Ishikawa (cell line): Measurements from ENCODE around the gene PLOD1.

Experiments
- EP300 ChIP-seq: IDR thresholded peaks from 2 replicates; pipeline ENCODE4 v1.6.1; 2012; ENCODE audit warnings: borderline replicate concordance
- RAD21 ChIP-seq: IDR thresholded peaks from 2 replicates; pipeline ENCODE4 v1.6.1; 2012; ENCODE audit warnings: low read depth
- YY1 ChIP-seq: IDR thresholded peaks from 2 replicates; pipeline ENCODE4 v1.6.1; 2012; ENCODE audit warnings: low read depth
- TF ChIP-seq, protein P1 (sequence below): IDR thresholded peaks from 2 replicates; pipeline ENCODE4 v1.6.1; 2012; ENCODE audit warnings: low read depth, mild to moderate bottlenecking

DNA sequence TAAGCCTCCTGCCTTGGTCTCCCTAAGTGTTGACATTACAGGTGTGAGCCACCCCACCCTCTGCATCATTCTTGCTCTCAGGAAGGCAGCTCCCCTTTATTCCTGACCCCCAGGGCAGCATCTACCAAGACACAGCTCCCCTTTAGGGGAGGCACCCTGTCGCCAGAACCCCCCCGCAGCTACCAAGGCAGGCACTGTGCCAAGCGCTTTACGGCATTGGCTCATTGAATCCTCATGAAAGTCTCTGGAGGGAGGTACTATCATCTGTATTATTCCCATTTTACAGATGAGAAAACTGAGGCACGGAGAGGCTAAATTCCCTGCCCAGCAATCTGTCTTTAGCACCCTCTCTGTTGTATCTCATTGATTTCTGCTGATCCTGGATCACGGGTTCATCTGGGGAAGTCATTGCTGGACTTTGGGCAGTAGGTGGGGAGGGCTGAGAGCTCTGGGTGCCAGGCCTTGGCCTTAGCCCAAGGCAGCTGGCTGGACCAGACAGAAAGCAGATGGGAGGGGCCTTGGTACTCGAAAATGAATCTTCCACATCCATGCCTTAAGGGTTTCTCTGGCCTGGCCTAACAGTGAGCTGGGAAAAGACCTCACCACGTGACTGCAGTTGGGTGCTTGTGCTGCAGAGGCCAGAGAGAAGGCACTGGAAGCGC lies 5.9 kb downstream of the PLOD1 start:
- TF ChIP-seq, protein P1, sequence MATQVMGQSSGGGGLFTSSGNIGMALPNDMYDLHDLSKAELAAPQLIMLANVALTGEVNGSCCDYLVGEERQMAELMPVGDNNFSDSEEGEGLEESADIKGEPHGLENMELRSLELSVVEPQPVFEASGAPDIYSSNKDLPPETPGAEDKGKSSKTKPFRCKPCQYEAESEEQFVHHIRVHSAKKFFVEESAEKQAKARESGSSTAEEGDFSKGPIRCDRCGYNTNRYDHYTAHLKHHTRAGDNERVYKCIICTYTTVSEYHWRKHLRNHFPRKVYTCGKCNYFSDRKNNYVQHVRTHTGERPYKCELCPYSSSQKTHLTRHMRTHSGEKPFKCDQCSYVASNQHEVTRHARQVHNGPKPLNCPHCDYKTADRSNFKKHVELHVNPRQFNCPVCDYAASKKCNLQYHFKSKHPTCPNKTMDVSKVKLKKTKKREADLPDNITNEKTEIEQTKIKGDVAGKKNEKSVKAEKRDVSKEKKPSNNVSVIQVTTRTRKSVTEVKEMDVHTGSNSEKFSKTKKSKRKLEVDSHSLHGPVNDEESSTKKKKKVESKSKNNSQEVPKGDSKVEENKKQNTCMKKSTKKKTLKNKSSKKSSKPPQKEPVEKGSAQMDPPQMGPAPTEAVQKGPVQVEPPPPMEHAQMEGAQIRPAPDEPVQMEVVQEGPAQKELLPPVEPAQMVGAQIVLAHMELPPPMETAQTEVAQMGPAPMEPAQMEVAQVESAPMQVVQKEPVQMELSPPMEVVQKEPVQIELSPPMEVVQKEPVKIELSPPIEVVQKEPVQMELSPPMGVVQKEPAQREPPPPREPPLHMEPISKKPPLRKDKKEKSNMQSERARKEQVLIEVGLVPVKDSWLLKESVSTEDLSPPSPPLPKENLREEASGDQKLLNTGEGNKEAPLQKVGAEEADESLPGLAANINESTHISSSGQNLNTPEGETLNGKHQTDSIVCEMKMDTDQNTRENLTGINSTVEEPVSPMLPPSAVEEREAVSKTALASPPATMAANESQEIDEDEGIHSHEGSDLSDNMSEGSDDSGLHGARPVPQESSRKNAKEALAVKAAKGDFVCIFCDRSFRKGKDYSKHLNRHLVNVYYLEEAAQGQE = no peak
- TF ChIP-seq RAD21 (no peak), EP300 (no peak), YY1 (no peak)
